GM19238 (cell line): ENCODE data around the gene SPINK4.

Experiments used
- DNase-seq: peaks from one replicate; pipeline ENCODE4 v3.0.0; 2011; ENCODE audit warnings: low spot score; ENCODE audit not compliant: insufficient read length

SPINK4 gene, protein sequence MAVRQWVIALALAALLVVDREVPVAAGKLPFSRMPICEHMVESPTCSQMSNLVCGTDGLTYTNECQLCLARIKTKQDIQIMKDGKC

DNA sequence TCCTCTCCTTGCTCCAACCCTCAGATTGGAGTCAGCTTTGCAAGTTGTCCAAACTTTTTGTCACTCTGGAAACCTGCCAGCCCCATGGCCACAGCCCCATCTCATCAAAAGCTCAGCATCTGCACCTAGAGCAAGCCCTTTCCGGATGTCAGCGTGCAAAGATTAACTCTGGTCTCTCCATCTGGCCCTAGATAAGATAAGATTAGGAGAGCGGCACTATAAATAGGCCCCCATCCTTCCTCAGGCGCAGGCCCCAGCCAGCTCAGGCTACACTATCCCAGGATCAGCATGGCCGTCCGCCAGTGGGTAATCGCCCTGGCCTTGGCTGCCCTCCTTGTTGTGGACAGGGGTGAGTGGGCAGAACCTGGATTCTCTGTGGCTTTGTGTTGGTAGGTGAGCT, at the start of gene SPINK4:
TSS of gene SPINK4 (plus strand) at position 247 of the 400 bp plus-strand sequence. CDS start at position 289, 42 bp downstream.
- DNase-seq = no peak

DNA sequence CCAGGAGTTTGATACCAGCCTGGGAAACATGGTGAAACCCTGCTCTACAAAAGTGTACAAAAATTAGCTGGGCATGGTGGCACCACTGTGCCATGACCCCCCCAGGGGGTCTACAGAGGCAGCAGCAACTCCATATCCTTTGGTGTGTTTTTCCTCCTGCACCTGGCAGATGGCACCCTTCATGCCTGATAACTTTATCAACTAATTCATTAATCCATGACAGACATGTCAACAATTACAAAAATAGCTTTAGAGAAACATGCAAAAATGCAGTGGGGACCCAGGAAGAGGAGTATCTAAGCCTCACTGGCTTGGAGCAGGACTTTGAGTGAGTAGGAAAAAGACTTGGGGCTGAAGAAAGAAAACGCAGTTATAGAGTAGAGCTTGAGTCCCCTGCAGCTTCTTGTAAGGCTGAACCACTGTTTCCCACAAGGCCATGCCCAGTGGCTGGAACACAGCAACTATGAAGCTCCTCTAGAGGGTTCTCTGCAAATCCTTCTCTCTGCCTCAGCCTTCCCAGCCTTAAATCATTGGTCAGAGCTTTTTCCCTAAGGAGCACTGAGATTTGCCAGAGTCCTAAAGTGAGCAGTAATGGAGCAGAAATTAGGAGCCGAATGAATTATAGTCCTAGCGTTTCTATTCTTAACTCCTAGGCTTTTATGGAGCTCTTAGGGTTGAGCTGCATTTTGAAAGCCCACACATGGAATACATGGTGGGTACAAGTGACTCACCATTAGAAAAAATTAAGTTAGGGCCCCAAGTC, 47.3 kb upstream of the SPINK4 start:
- DNase-seq = no peak

DNA sequence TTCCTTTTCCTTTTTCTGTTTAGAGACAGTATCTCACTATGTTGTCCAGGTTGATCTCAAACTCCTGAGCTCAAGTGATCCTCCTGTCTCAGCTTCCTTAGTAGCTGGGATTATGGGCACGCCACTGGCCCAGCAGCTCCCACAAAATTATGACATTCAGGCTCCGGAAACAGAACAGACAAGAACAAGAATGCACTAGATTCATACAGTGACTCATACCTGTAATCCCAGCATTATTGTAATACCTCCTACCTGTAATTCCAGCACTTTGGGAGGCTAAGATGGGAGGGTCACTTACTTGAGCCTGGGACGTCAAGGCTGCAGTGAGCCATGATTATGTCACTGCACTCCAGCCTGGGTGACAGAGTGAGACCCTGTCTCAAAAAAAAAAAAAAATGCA, 46.1 kb upstream of the SPINK4 start:
- no peak for DNase-seq

DNA sequence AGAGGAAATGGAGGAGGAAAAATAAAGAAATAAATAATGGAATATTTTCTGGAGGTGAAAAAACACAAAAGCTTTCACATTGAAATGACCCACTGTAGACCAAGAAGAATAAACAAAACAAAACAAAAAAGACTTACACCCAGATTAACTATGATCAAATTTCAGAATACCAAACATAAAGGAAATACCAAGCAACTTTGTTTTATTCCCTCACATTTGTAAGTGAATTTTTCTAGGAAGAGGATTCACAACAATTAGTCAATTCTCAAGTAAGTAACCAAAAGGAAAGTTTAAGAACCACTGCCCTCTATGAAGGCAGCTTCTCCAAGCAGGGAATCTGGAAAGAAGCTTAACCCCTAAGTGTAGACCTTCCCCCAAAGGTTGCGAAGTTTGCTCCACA, 43.2 kb upstream of the SPINK4 start:
- no peak for DNase-seq

DNA sequence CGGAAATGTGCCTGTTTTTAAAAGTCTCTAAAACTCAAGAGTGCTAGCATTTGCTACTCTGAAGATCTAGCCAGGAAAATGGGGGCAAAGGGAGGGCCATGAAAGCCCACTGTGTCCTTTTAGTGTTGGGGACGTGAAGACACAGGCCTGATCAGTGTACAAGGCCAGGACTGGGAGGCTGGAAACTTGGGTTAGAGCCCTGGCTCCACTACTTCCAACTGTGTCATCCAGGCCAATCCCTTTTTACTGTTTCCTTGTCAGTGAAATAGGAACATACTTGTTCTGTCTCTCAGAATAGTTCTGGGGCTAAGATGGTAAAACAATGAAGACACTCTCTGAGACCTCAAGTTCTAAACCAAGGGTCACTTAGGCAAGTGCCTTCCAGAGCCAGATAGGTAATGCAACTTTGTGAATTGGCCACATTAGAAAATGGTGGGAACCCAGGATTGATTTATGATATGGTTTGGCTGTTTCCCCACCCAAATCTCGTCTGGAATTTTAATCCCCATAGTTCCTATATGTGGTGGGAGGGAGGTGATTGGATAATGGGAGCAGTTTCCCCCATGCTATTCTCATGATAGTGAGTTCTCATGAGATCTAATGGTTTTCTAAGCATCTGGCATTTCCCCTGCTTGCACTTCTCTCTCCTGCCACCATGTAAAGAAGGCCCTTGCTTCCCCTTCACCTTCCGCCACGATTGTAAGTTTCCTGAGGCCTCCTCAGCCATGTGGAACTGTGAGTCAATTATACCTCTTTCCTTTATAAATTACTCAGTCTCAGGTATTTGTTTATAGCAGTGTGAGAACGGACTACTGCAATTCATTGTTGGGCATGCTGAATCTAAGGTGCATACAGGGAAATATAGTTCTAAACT, 42.5 kb upstream of the SPINK4 start:
- no peak for DNase-seq

DNA sequence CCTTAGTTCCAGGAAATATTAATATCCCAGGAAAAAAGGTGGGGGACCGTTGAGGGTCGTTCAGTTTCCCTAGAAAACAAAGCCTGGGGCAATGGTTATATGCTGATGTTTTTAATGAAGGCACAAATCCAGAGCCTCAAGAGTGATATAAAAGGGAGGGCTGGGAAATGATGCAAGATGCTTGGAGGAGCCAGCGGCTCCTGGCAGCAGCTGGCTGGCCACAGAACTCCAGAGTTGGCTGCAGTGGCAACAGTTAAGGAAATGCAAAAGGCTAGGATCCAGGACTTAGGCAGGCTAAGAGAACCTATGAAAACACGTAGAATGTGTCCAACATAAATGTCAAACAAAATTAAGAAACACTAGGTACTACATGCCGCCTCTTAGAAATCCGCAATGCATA, 41.8 kb upstream of the SPINK4 start:
- no peak for DNase-seq

DNA sequence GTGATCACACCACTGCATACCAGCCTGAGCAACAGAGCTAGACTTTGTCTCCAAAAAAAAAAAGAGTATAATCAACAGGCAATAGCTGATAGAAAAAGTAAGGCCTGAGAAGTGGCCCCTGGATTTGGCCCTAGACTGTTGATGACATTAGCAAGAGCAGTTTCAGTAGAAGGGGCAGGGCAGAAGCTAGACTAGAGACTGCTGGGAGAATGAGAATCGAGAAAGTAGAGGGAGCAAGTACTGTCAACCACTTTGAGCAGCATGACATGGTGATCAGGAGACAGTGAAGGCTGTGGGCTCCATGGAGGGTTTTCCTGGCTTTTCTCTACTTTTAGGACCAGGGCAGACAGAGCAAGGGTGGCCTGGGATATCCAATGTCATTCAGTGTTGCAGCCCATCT, 37.9 kb upstream of the SPINK4 start:
- DNase-seq = no peak

DNA sequence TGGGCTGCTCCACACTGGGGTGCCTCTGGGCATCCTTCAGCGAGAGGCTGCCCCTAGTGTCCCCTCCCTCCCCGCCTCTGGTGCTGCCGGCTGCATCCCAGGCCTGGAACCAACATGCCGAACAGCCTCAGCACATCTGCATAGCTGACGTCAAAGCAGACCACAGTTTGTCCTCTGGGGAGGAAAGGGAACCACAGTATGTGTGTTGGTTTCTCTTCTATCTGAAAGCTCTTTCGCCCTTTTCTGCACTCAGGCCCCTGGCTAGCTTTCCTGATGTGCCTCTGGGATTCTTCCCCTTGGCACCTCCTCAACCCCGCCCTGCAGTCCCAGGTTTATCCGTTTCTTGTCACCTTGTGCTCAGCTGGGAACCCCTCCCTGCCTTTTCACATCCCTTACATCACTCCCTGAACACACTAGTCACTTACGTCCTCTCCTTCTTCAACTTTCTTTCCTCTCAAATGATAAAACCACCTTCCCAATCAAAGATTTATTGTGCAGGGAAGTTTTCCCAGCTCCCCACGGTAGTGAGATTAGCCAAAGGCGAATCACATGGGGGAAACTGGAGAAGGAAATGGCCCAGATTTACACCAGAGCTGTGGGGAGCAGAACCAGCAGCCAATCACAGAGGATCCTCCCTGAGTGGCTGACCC, 37.3 kb upstream of the SPINK4 start:
- peak; percentile 63 for DNase-seq

DNA sequence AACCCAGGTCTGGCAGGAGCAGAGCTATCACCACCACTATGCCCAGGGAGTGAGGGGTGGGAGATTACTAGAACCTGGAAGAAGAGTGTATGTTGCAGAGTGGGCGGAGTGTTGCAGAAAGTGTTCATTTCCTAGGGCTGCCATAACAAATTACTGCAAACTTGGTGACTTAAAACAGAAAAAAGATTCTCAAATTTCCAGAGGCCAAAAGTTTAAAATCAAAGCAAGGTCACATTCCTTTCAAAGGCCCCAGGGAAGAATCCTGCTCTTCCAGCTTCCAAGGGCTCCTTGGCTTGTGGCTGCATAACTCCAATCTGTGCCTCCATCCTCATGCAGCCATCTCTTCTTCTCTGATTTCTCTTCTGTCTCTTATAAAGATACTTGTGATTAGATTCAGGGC, 30.6 kb upstream of the SPINK4 start:
- no peak for DNase-seq

DNA sequence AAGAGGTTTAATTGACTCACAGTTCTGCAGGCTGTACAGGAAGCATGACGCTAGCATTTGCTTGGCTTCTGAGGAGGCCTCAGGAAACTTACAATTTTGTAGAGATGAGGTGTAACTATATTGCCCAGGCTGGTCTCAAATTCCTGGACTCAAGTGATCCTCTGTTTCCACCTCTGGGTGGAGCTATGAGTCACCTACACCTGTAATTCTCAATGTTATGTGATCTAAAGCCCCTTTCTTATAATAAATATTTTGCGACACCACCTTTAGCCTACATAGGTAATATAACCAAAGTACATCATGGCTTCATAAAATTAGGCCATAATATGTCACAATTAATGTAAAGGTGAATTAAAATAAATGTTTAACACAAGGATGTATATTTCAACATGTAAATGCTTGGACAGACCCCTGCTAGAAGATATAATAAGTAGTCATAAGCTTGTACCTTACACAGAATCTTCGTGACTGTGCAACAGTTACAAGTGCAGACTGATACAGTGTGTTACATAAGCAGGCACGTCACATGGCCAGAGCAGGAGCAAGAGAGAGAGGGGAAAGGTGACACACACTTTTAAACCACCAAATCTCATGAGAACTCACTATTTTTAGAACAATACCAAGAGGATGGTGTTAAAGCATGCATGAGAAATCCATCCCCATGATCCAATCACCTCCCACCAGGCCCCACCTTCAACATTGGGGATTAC, 29.8 kb upstream of the SPINK4 start:
- no peak for DNase-seq

DNA sequence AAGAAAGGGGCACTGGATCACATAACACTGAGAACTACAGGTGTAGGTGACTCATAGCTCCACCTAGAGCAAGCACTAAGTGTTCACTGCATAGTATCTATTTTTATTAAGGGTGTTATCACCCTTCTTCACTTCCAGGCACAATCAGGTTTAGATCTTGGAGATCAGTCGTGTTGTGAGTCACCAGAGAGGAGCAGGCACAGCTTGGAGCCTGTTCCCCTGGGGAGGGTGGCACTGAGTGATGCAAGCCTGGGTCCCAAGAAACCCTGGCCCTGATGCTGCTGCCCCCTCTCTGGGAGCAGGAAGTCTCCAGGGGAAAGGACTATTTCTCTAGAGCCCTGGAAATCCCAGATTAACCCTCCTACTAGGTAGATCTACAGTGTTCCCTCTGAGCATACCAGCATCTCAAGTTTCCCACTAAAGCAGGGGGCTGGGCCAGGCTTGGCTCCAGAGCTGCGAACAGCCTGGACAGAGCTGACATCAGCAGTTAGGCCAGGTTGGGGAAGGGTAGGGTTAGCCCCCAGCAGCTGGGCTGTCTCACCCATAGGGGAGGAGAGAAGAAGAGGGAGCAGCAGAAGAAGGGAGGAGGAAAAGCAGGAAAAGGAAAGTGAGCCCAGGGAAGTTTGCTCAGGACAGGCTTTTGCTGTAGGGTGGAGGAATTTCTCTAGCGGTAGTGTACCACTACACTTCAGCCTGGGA, 28.1 kb upstream of the SPINK4 start:
- no peak for DNase-seq

DNA sequence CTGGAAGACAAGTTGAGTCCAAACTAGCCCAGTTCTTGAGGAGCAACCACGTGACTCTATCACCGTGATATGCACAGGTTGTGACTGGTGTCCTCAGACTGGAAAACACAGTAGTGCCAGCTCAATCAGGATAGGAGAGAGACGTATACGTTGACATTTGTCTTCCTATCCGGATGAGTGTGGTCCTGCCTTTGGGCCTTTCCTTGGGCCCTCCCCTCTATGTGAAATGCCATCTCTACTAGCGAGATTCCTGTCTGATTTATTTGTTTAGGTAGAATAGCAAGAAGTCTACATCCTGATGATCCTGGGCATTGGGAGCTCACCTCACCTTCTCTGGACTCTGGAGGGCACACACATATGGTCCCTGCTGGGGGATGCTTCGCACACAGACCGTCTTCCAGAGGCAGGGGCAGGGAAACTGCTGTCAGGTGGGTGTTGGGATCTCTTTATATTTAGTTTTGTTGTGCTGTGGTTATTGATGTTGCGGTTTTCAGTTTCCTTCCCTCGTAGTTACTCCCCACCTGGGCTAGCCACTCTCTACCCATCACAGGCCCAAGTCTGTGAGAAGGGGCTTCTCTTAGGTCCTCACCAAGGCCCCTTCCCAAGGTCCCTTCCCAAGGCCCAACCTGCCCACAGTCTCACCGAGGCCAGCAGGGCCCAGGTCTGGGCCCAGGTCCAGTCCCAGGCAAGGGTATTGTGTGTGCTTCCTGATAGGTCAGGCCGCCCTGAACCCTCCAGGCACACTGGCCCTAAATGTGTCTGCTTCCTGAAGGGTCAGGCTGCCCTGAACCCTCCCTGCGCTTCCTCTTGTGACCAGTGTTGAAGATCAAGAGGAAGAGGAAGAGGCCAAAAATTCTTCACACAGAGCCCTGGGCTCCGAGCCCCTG, 19.0 kb upstream of the SPINK4 start:
- DNase-seq = no peak

DNA sequence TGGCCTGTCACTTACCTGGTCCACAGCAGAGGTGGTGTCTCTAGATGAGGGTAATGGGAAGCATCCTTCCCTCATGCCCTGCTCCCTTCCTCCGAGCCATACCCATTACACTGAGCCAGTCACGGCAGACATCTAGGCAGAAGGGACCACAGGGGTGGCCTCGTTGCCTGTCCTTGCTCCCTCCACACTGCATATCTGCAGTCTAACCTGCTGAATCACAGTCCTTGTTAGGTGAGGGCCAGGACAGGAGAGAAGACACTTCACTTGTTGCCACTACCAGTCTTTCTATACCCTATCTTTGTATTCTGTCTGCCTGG, 18.4 kb upstream of the SPINK4 start:
- no peak for DNase-seq

DNA sequence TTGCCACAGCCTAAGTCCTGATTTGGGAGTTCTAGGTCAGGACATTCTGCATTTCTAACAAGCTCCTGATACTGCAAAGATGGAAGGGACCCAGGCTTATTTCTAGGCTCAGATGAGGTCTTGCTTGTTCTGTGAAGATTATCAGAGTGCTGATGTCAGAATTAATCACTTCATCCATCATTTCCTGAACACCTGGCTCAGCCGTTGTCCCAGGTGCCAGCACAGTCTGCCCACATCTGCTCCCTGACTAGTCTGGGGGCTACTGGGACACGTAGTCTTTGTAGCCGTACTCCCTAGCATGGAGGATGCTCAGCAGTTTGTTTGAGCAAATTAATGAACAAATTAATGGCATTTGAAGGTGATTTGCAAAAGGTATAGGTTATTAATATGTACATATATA, 17.9 kb upstream of the SPINK4 start:
- no peak for DNase-seq

DNA sequence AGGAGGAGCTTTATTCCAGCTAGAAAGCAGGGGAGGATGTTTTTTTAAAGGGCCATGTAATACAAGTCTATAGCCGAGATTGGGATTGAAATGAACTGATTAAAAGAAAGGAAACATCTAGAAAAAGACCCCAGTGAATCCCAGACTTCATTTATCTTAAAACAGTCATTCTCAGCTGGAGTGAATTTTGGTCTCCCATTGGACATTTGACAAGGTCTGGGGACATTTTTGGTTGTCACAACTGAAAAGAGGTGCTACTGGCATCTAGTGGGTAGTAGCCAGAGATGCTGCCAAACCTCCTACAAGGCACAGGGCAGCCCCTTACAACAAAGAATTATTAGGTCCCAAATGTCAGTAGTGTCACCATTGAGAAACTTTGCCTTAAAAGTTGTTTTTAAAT, 16.3 kb upstream of the SPINK4 start:
- no peak for DNase-seq

DNA sequence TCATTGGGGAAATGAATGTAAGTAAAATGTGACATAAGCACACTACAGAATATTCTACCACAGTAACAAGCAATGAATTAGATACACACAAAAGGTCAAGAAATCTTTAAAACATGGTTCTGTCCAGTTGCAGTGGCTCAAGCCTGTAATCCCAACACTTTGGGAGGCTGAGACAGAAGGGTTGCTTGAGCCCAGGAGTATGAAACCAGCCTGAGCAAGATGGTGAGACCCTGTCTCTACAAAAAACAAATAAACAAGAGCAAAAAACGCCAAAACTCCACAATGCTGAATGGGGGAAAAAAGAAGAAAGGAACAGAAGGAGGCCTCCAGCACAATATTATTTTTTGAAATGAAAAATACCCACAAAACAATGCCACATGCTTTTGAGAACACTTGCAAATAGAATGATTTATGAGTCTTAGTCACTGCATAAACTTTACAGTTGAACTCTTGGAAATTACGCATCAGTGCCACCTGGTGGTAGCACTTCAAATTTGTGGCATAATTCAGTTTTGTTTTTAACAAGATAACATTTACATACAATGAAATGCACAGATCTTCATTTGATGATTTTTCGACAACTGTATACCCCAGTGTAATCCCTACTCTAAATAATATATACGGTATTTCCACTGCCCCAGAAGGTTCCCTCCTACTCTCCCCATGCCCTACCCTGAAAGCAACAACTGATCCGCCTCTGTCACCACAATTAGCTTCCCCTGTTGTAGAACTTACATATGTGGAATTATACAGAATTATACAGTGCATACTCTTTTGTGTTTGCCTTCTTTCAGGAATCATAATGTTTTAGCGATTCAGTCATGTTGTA, 14.4 kb upstream of the SPINK4 start:
- no peak for DNase-seq

DNA sequence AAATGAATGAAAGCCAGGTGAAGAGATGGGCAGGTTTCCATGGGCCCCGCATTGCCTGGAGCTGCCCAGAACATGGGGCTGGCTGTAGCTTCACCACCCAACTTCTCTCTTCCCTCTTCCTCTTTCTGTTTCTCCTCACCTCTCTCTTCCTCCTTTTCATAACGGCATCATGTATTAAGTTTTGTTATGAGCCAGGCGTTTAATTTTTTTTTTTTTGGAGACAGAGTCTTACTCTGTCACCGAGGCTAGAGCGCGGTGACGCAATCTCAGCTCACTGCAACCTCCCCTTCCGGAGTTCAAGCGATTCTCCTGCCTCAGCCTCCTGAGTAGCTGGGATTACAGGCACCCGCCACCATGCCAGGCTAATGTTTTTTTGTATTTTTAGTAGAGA, 13.0 kb upstream of the SPINK4 start:
- no peak for DNase-seq

DNA sequence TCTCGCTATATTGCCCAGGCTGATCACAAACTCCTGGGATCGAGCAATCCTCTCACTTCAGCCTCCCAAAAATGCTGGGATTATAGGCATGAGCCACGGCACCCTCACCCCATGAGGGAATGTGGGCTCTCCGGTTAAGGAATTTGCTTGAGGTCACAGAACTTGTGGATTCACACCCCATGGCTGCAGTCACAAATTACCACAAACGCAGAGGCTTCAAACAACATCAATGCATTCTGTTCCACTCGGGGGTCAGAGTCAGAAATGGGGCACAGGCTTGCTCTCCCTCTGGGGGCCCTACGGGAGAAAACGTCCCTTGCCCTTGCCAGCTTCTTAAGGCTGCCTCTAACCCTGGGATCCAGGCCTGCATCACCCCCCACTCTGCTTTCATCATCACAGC, 12.2 kb upstream of the SPINK4 start:
- DNase-seq = no peak

DNA sequence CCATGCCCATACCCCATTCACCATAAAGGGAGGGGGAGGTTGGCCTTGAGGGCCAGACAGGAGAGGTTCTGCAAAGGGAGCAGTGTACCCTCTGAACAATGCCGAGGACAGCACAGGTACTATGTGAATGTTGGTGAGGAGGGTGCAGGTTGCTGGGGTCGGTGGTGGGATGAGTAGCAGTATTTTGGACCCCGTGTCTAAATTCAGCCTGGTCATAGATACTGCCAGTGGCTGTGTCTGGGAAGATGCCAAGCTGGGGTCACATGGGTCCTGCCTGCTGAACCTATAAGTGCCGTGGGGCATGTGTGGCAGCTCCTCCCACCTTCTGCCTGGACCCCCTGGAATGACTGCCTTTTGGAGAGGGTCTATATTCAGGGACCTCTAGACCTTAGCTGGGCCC, 11.4 kb upstream of the SPINK4 start:
- no peak for DNase-seq
